Mesenteric fat pad (tissue), 1 donor: ENCODE measurements around the gene CCAR1. TPM values are rescaled to one million over a fixed set of nuclear protein-coding genes. Genes with fewer than 3 reads are reported as not detected.
"Not testable (repeated sequence)": the region's sequence is repeated elsewhere in the genome, so short reads cannot be mapped to it uniquely, and the experiment has no call there.

Experiments
- DNase-seq: peaks from one replicate; pipeline ENCODE4 v3.0.0-alpha.2; 2020; ENCODE audit warnings: low spot score
- microRNA-seq: library from miRNA; unstranded; fragments of <30 nt; microRNA quantifications from one replicate; pipeline ENCODE4 v1.2.0, GENCODE V29; 2020; ENCODE audit warnings: borderline number of aligned reads
- total RNA-seq: library from RNA; stranded (reverse); fragmentation: NEBNext Ultra II Directional; extraction: Animal tissue kit (Norgen Biotek cat#: 25700); gene quantifications from one replicate; pipeline ENCODE4 v1.2.1, GENCODE V29; 2021
- donor health status: DM: yes; HTN: yes; CAD: no.

The CCAR1 gene
- total RNA-seq, 1 donor from 2014 or later, result 51.9 TPM

- no peak for DNase-seq
These were observed 105.9 kb downstream of the CCAR1 start, which contains the start of gene STOX1 for GRCh38 chr10:68826764-68827591. TSS of gene STOX1 (plus strand) at chr10:68827531. CDS start at chr10:68827624, 93 bp downstream.

- not testable (repeated sequence) for DNase-seq
These were observed 106.5 kb downstream of the CCAR1 start for GRCh38 chr10:68827592-68827959.

- not testable (repeated sequence) for DNase-seq
These were observed 107.1 kb downstream of the CCAR1 start for GRCh38 chr10:68828083-68828601.

DNA sequence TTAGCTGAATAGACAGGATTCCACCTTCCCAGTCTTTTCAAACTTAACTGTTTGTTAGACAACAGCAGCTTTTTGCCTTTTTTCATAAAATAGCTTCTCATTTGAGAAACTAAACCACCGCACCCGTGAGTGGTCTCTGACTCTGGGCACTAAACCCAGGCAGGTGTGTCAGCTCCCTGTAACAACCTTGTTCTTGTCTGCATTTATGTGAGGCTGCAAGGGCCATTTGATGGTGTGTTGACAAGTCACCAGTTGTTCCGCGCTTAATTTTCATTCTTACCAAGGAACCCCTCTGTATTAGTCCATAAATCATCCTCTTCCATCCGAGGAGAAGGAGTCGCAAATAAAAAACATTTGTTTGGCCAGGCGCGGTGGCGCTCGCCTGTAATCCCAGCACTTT is 107.8 kb downstream of the CCAR1 start:
- DNase-seq, result no peak

GRCh38 chr10:68829521-68829920 is 108.5 kb downstream of the CCAR1 start:
- DNase-seq, result no peak

DNA sequence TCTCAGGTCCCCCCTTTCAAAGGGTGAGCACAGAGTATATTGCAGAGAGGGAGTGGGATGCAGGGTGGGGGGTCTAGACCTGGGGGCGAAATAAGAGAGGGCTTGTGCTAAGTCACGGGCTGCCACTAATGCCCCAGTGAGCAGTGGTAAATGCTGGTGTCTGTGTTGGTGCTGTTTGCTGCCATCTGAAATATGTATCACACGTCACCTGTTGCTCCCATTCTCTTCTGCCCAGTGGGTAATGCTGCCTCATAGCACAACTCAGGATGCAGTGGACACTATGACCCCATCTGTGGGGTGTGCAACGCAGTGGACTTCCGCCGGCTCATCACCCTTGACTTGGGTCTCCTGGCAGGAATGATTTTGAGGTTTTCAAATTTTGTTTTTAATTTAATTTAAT is 108.9 kb downstream of the CCAR1 start:
- no peak for DNase-seq

DNA sequence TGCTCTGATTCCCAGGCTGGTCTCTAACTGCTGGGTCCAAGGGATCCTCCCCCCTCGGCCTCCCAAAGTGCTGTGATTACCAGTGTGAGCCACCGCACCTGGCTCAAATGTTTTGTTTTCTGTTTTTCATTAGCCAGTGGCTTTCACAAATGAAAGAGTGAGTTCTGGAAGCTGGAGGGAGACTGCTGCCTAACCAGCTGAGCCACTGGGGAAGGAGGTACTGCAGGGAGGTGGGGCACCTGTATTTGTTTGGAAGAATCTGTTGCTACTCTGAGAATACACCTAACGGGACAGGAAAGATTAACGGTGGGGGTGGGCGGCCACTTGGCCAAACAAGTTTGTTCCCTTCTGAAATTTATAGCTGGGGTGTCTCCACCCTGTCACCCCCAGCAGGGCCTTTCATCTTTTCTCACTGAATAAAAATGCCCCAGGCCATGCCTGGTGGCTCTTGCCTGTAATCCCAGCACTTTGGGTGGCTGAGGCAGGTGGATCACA is 111.0 kb downstream of the CCAR1 start:
- no peak for DNase-seq

GRCh38 chr10:68832601-68833000 is 111.6 kb downstream of the CCAR1 start:
- no peak for DNase-seq

DNA sequence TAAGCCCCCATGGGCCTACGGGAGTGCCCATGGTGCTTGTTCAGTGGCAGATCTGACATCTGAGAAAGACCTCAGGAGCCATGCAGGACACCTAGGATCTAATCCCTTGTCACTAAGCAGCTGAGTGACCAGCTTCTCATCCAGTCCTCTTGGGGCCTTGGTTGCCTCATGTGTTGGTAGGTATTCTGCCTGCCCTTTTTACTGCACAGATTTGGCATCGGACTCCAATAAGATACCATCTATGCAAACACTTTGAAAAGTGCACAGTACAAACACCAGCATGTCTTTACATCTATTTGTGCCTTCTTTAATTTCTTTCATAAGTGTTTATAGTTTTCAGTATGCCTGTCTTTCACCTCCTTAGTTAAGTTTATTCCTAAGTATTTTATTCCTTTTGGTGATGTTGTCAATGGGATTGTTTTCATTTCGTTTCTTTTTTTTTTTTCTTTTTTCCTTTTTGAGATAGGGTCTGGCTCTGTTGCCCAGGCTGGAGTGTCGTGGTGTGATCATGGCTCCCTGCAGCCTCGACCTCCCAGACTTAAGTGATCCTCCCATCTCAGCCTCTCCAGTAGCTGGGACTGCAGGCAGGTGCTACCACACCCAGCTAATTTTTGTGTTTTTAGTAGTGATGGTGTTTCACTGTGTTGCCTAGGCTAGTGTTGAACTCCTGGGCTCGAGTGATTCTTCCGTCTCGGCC is 116.7 kb downstream of the CCAR1 start:
- no peak for DNase-seq

- DNase-seq, result not testable (repeated sequence)
These were observed 119.6 kb downstream of the CCAR1 start for GRCh38 chr10:68840650-68841049.

Small RNA genes lying within 50 kb of the gene (microRNA-seq; reads per million reads assigned to microRNA genes)
- gene MIR1254-1, result not detected

Other genes with a start within 250 kb of the CCAR1 start
- gene DNA2, start 249.3 kb upstream of the CCAR1 start, total RNA-seq, result 3.8 TPM
- gene SLC25A16, start 193.7 kb upstream of the CCAR1 start, total RNA-seq, result 59.5 TPM
- 5.7 TPM for gene TET1, start 160.9 kb upstream of the CCAR1 start, total RNA-seq
- 8.1 TPM for gene STOX1, start 106.3 kb downstream of the CCAR1 start, total RNA-seq
- 33.3 TPM for gene DDX50, start 180.1 kb downstream of the CCAR1 start, total RNA-seq
- 110 TPM for gene DDX21, start 234.9 kb downstream of the CCAR1 start, total RNA-seq